ENCODE results near the gene FLNC. TPM values are rescaled to one million over a fixed set of nuclear protein-coding genes. Genes with fewer than 3 reads are reported as not detected.
A peak's percentile ranks its signal among the peaks of the same experiment; 100 is the strongest.

Gene FLNC
- total and polyA plus RNA-seq, 9 of the 15 experiments (the other 6 are each of a cell fraction or from before 2014, with no cell fraction given) = 0.90 to 155 (median 28.8) TPM

GRCh38 chr7:128862571-128863432, 32.6 kb downstream of the FLNC start, which contains the start of gene ATP6V1F (continued):
- TF ChIP-seq, protein P1, sequence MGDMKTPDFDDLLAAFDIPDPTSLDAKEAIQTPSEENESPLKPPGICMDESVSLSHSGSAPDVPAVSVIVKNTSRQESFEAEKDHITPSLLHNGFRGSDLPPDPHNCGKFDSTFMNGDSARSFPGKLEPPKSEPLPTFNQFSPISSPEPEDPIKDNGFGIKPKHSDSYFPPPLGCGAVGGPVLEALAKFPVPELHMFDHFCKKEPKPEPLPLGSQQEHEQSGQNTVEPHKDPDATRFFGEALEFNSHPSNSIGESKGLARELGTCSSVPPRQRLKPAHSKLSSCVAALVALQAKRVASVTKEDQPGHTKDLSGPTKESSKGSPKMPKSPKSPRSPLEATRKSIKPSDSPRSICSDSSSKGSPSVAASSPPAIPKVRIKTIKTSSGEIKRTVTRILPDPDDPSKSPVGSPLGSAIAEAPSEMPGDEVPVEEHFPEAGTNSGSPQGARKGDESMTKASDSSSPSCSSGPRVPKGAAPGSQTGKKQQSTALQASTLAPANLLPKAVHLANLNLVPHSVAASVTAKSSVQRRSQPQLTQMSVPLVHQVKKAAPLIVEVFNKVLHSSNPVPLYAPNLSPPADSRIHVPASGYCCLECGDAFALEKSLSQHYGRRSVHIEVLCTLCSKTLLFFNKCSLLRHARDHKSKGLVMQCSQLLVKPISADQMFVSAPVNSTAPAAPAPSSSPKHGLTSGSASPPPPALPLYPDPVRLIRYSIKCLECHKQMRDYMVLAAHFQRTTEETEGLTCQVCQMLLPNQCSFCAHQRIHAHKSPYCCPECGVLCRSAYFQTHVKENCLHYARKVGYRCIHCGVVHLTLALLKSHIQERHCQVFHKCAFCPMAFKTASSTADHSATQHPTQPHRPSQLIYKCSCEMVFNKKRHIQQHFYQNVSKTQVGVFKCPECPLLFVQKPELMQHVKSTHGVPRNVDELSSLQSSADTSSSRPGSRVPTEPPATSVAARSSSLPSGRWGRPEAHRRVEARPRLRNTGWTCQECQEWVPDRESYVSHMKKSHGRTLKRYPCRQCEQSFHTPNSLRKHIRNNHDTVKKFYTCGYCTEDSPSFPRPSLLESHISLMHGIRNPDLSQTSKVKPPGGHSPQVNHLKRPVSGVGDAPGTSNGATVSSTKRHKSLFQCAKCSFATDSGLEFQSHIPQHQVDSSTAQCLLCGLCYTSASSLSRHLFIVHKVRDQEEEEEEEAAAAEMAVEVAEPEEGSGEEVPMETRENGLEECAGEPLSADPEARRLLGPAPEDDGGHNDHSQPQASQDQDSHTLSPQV (IDR thresholded peaks at IDR 0.05) = no peak; the same call in 1 of the 2 replicates
- TF ChIP-seq ZNF699 (CRISPR knock-in tag; IDR thresholded peaks at IDR 0.05; ENCODE audit: insufficient replicate concordance) (no peak), ARID2 (IDR thresholded peaks at IDR 0.05) (no peak), KAT8 (IDR thresholded peaks at IDR 0.05; ENCODE audit: low read depth) (no peak), PRMT5 (CRISPR knock-in tag; IDR thresholded peaks at IDR 0.05) (no peak), ESRRB (CRISPR knock-in tag; IDR thresholded peaks at IDR 0.05; ENCODE audit: borderline replicate concordance) (no peak), CC2D1A (IDR thresholded peaks at IDR 0.05) (no peak), HDAC8 (tag; IDR thresholded peaks at IDR 0.05) (peak; percentile 28; the same call in 1 of the 2 replicates)
- TF ChIP-seq, protein P2, sequence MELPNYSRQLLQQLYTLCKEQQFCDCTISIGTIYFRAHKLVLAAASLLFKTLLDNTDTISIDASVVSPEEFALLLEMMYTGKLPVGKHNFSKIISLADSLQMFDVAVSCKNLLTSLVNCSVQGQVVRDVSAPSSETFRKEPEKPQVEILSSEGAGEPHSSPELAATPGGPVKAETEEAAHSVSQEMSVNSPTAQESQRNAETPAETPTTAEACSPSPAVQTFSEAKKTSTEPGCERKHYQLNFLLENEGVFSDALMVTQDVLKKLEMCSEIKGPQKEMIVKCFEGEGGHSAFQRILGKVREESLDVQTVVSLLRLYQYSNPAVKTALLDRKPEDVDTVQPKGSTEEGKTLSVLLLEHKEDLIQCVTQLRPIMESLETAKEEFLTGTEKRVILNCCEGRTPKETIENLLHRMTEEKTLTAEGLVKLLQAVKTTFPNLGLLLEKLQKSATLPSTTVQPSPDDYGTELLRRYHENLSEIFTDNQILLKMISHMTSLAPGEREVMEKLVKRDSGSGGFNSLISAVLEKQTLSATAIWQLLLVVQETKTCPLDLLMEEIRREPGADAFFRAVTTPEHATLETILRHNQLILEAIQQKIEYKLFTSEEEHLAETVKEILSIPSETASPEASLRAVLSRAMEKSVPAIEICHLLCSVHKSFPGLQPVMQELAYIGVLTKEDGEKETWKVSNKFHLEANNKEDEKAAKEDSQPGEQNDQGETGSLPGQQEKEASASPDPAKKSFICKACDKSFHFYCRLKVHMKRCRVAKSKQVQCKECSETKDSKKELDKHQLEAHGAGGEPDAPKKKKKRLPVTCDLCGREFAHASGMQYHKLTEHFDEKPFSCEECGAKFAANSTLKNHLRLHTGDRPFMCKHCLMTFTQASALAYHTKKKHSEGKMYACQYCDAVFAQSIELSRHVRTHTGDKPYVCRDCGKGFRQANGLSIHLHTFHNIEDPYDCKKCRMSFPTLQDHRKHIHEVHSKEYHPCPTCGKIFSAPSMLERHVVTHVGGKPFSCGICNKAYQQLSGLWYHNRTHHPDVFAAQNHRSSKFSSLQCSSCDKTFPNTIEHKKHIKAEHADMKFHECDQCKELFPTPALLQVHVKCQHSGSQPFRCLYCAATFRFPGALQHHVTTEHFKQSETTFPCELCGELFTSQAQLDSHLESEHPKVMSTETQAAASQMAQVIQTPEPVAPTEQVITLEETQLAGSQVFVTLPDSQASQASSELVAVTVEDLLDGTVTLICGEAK (IDR thresholded peaks at IDR 0.05) = peak; percentile 47
- TF ChIP-seq, protein P2 (CRISPR knock-in tag; IDR thresholded peaks at IDR 0.05) = no peak
- TF ChIP-seq, protein P3, sequence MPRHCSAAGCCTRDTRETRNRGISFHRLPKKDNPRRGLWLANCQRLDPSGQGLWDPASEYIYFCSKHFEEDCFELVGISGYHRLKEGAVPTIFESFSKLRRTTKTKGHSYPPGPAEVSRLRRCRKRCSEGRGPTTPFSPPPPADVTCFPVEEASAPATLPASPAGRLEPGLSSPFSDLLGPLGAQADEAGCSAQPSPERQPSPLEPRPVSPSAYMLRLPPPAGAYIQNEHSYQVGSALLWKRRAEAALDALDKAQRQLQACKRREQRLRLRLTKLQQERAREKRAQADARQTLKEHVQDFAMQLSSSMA (CRISPR knock-in tag; IDR thresholded peaks at IDR 0.05) = no peak
- TF ChIP-seq, protein P4, sequence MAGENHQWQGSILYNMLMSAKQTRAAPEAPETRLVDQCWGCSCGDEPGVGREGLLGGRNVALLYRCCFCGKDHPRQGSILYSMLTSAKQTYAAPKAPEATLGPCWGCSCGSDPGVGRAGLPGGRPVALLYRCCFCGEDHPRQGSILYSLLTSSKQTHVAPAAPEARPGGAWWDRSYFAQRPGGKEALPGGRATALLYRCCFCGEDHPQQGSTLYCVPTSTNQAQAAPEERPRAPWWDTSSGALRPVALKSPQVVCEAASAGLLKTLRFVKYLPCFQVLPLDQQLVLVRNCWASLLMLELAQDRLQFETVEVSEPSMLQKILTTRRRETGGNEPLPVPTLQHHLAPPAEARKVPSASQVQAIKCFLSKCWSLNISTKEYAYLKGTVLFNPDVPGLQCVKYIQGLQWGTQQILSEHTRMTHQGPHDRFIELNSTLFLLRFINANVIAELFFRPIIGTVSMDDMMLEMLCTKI (IDR thresholded peaks at IDR 0.05; ENCODE audit: partially characterized antibody) = no peak
